Spleen (tissue), 7 donors: Measurements from ENCODE around the gene ATP13A4.

Source experiments
- POLR2A ChIP-seq, 3 donors: fragments of 450-650 bp; IDR thresholded peaks; one replicate each; pipeline ENCODE4 v1.5.1; 2017; ENCODE audit warnings: antibody characterized with exemption in 3 of 3, mild to moderate bottlenecking in 1 of 3
- TF ChIP-seq, protein P1 (sequence below), 11 experiments: fragments of 200-600 bp in 7 of 11; fragments of 450-650 bp in 4 of 11; sonication (generic) in 4 of 11; IDR thresholded peaks in 8 of 11; conservative IDR thresholded peaks in 3 of 11; 1 replicate in 7 of 11; 2 replicates in 4 of 11; pipeline versions ENCODE4 v1.4.0 to v1.8.0; 2016 to 2021; ENCODE audit warnings: antibody characterized with exemption in 11 of 11, inconsistent platforms in 4 of 11, mild to moderate bottlenecking in 1 of 11
- donor health status: DM: no; HTN: no; CAD: no; lungs with moderate emphysema.
- donor health status: DM: no; HTN: no; CAD: no.
- donor health status: DM: no; HTN: no; CAD: no.

DNA sequence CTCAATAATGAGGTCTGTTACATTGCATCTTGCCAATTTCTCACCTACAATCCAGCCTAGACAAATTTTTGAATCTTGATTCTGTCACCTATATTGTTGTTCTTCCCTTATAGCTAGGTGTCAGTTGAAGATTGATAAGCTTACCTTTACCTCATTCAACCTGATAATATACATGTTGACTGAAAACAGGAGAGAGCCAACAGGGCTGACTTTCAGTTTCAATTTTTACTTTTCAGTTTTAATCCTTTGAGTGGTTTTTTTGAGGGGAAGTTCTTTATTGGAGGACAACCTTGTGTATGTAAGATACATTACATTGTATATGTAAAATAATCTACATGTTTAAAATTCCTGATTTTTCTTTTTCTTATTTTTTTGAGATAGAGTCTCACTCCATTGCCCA lies 181.9 kb downstream of the ATP13A4 start:
- TF ChIP-seq POLR2A (IDR thresholded peaks at IDR 0.05) = no peak
- TF ChIP-seq, protein P1, sequence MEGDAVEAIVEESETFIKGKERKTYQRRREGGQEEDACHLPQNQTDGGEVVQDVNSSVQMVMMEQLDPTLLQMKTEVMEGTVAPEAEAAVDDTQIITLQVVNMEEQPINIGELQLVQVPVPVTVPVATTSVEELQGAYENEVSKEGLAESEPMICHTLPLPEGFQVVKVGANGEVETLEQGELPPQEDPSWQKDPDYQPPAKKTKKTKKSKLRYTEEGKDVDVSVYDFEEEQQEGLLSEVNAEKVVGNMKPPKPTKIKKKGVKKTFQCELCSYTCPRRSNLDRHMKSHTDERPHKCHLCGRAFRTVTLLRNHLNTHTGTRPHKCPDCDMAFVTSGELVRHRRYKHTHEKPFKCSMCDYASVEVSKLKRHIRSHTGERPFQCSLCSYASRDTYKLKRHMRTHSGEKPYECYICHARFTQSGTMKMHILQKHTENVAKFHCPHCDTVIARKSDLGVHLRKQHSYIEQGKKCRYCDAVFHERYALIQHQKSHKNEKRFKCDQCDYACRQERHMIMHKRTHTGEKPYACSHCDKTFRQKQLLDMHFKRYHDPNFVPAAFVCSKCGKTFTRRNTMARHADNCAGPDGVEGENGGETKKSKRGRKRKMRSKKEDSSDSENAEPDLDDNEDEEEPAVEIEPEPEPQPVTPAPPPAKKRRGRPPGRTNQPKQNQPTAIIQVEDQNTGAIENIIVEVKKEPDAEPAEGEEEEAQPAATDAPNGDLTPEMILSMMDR (IDR thresholded peaks at IDR 0.05 in 8 of 11, conservative IDR thresholded peaks at IDR 0.05 in 3 of 11) = no peak
